CD14-positive monocyte (primary cell): ENCODE data around the gene TP53TG5. TPM values are rescaled to one million over a fixed set of nuclear protein-coding genes. Genes with fewer than 3 reads are reported as not detected.

Source experiments
- DNase-seq, 3 donors: peaks; one replicate each; pipeline ENCODE4 v3.0.0-alpha.2; 2011 to 2022
- H2AFZ ChIP-seq: 2 replicates; pipeline ENCODE4 v1.6.0; 2012; ENCODE audit warnings: mild to moderate bottlenecking, low read depth, low read length, inconsistent platforms; ENCODE audit not compliant: insufficient read depth, poor library complexity, severe bottlenecking
- H3K27ac ChIP-seq, 2 donors: 1 replicate in 1 of 2; 2 replicates in 1 of 2; pipeline ENCODE4 v1.5.1; 2012 to 2013; ENCODE audit warnings: low read length in 2 of 2, control low read depth in 1 of 2, inconsistent platforms in 1 of 2, low read depth in 1 of 2, mild to moderate bottlenecking in 1 of 2
- H3K27me3 ChIP-seq, 2 donors: one replicate each; pipeline versions ENCODE4 v1.6.0 to v1.6.1; 2011 to 2013; ENCODE audit warnings: low read length in 2 of 2; ENCODE audit not compliant: control insufficient read depth in 2 of 2, insufficient read depth in 2 of 2
- H3K36me3 ChIP-seq, 2 donors: replicated peaks in 1 of 2; 1 replicate in 1 of 2; 2 replicates in 1 of 2; pipeline versions ENCODE4 v1.5.1 to v1.6.1; 2012 to 2013; ENCODE audit warnings: low read length in 2 of 2, control low read depth in 1 of 2, inconsistent platforms in 1 of 2, mild to moderate bottlenecking in 1 of 2; ENCODE audit not compliant: insufficient read depth in 2 of 2, control insufficient read depth in 1 of 2
- H3K4me1 ChIP-seq, 2 donors: 1 replicate in 1 of 2; 2 replicates in 1 of 2; pipeline versions ENCODE4 v1.5.1 to v1.6.1; 2012 to 2013; ENCODE audit warnings: low read length in 2 of 2, control low read depth in 1 of 2, inconsistent platforms in 1 of 2, mild to moderate bottlenecking in 1 of 2, moderate library complexity in 1 of 2; ENCODE audit not compliant: insufficient read depth in 2 of 2, control insufficient read depth in 1 of 2
- H3K4me2 ChIP-seq: replicated peaks from 2 replicates; pipeline ENCODE3; 2012; ENCODE audit warnings: low read length, moderate library complexity, mild to moderate bottlenecking; ENCODE audit not compliant: poor library complexity, severe bottlenecking; ENCODE audit errors: extremely low read depth
- H3K4me3 ChIP-seq, 3 experiments: fragments of 200-600 bp in 1 of 3; sonication (generic) in 1 of 3; replicated peaks in 1 of 3; 1 replicate in 2 of 3; 2 replicates in 1 of 3; pipeline ENCODE4 v1.5.1; 2011 to 2013; ENCODE audit warnings: low read length in 3 of 3, mild to moderate bottlenecking in 3 of 3, control low read depth in 2 of 3, low read depth in 2 of 3, inconsistent platforms in 1 of 3, moderate library complexity in 1 of 3
- H3K79me2 ChIP-seq: 2 replicates; pipeline ENCODE4 v1.6.0; 2012; ENCODE audit warnings: mild to moderate bottlenecking, control low read depth, inconsistent platforms, low read length, moderate library complexity; ENCODE audit not compliant: insufficient read depth
- H3K9ac ChIP-seq: 2 replicates; pipeline ENCODE4 v1.6.0; 2017; ENCODE audit warnings: low read length, mild to moderate bottlenecking; ENCODE audit not compliant: insufficient read depth, poor library complexity, severe bottlenecking
- H3K9me3 ChIP-seq, 2 donors: replicated peaks in 1 of 2; 1 replicate in 1 of 2; 2 replicates in 1 of 2; pipeline versions ENCODE4 v1.5.1 to v1.6.1; 2012 to 2013; ENCODE audit warnings: low read length in 2 of 2, control low read depth in 1 of 2; ENCODE audit not compliant: control insufficient read depth in 1 of 2, insufficient read depth in 1 of 2
- H4K20me1 ChIP-seq: 2 replicates; pipeline ENCODE4 v1.6.0; 2012; ENCODE audit warnings: mild to moderate bottlenecking, low read length, control low read depth, moderate library complexity; ENCODE audit not compliant: insufficient read depth
- H3K27ac Mint-ChIP-seq, 7 donors: one replicate each; pipeline ENCODE4 v1.8.0; 2020; ENCODE audit warnings: mild to moderate bottlenecking in 7 of 7, mixed read lengths in 7 of 7, moderate library complexity in 6 of 7, inconsistent platforms in 2 of 7
- H3K27me3 Mint-ChIP-seq, 3 donors: one replicate each; pipeline ENCODE4 v1.8.0; 2021 to 2022; ENCODE audit warnings: low read depth in 3 of 3, mild to moderate bottlenecking in 3 of 3, mixed read lengths in 3 of 3, moderate library complexity in 3 of 3, inconsistent platforms in 1 of 3
- H3K36me3 Mint-ChIP-seq, 2 donors: one replicate each; pipeline ENCODE4 v1.8.0; 2020; ENCODE audit warnings: mixed read lengths in 2 of 2, inconsistent platforms in 1 of 2, mild to moderate bottlenecking in 1 of 2
- H3K4me1 Mint-ChIP-seq: one replicate; pipeline ENCODE4 v1.8.0; 2020; ENCODE audit warnings: mild to moderate bottlenecking, mixed read lengths
- H3K4me3 Mint-ChIP-seq, 2 donors: one replicate each; pipeline ENCODE4 v1.8.0; 2020; ENCODE audit warnings: mild to moderate bottlenecking in 2 of 2, mixed read lengths in 2 of 2, moderate library complexity in 1 of 2
- H3K9me3 Mint-ChIP-seq, 7 donors: one replicate each; pipeline ENCODE4 v1.8.0; 2020 to 2022; ENCODE audit warnings: mixed read lengths in 7 of 7, mild to moderate bottlenecking in 6 of 7, moderate library complexity in 6 of 7, inconsistent platforms in 2 of 7
- CTCF ChIP-seq: fragments of 200-600 bp; IDR thresholded peaks from one replicate; pipeline ENCODE4 v1.8.0; 2022; ENCODE audit warnings: antibody characterized with exemption, mild to moderate bottlenecking
- WGBS: methylation state at CpG from one replicate; pipeline ENCODE4 v1.1.5; 2013; ENCODE audit warnings: missing lambda C conversion rate; ENCODE audit not compliant: insufficient coverage; 5-methylcytosine and 5-hydroxymethylcytosine counted together
- intact Hi-C, 2 donors: fragments of 100-400 bp; cut with micrococcal nuclease; formaldehyde crosslinking; loops; one replicate each; pipeline versions ENCODE4 v1.15.0 to v1.15.1; 2023
- polyA plus RNA-seq, 3 donors: library from polyadenylated mRNA; depleted of rRNA in 1 of 3; unstranded in 2 of 3; stranded (reverse) in 1 of 3; fragments of 300-500 nt in 2 of 3; fragments of >200 nt in 1 of 3; fragmentation: Illumina TruSeq in 2 of 3; gene quantifications; 1 replicate in 2 of 3; 2 replicates in 1 of 3; pipeline ENCODE4 v1.2.3, GENCODE V29; 2012 to 2021

Gene TP53TG5
- polyA plus RNA-seq, 3 donors = 0.11 TPM; not detected in 2

- Mint-ChIP-seq H3K27ac (no peak overlapping the region), H3K4me1 (no peaks in the 10 kb centered on the region), H3K4me3 (no peak overlapping the region), H3K9me3 (peaks cover 0 to 1% (median 0%) of the 10 kb centered on the region in 7 donors), H3K27me3 (peaks cover 0 to 2% (median 0%) of the 10 kb centered on the region in 3 donors), H3K36me3 (peaks cover 9 to 29% of the 10 kb centered on the region in 2 donors)
- H3K27ac ChIP-seq = no peak overlapping the region
- H3K4me2 ChIP-seq = no peak overlapping the region
- H3K79me2 ChIP-seq = no peaks in the 10 kb centered on the region
- H3K9me3 ChIP-seq = no peaks in the 10 kb centered on the region
- no peak for DNase-seq
- H3K4me1 ChIP-seq = no peaks in the 10 kb centered on the region
- no peaks in the 10 kb centered on the region for H4K20me1 ChIP-seq
- H3K4me3 ChIP-seq = no peak overlapping the region
- TF ChIP-seq CTCF = no peak
- H3K36me3 ChIP-seq = peaks cover 0 to 29% of the 10 kb centered on the region in 2 donors
- H2AFZ ChIP-seq = no peak overlapping the region
- no peaks in the 10 kb centered on the region for H3K27me3 ChIP-seq
- WGBS = 100% methylated on average over 2 of the region's 4 CpGs
- no peak overlapping the region for H3K9ac ChIP-seq
- intact Hi-C loops = no loop called here
These were observed 49.7 kb downstream of the TP53TG5 start for GRCh38 chr20:45328451-45328850.

GRCh38 chr20:45325371-45325770 lies 52.8 kb downstream of the TP53TG5 start:
- H3K36me3 Mint-ChIP-seq = peaks cover 5 to 18% of the 10 kb centered on the region in 2 donors
- H3K27me3 Mint-ChIP-seq = no peaks in the 10 kb centered on the region
- peaks cover 10% of the 10 kb centered on the region for H3K4me1 Mint-ChIP-seq
- intact Hi-C loops = no loop called here
- peak overlapping the region in 1 of 7 donors; percentile 68 for H3K27ac Mint-ChIP-seq
- no peaks in the 10 kb centered on the region for H4K20me1 ChIP-seq
- H3K9ac ChIP-seq = no peak overlapping the region
- H3K79me2 ChIP-seq = no peaks in the 10 kb centered on the region
- peaks cover 0 to 26% of the 10 kb centered on the region in 2 donors for H3K36me3 ChIP-seq
- H3K4me2 ChIP-seq = no peak overlapping the region
- no peak overlapping the region for H3K4me3 ChIP-seq
- no peak for DNase-seq
- H3K27me3 ChIP-seq = no peaks in the 10 kb centered on the region
- no peak for TF ChIP-seq CTCF
- H3K27ac ChIP-seq = no peak overlapping the region
- no peak overlapping the region for H3K4me3 Mint-ChIP-seq
- H3K9me3 ChIP-seq = no peaks in the 10 kb centered on the region
- peaks cover 0 to 7% (median 0%) of the 10 kb centered on the region in 7 donors for H3K9me3 Mint-ChIP-seq
- H2AFZ ChIP-seq = no peak overlapping the region
- 91% methylated on average over 6 of the region's 6 CpGs for WGBS
- H3K4me1 ChIP-seq = peaks cover 6 to 8% of the 10 kb centered on the region in 2 donors
